ENCODE measurements around the gene CLNK. TPM values are rescaled to one million over a fixed set of nuclear protein-coding genes. Genes with fewer than 3 reads are reported as not detected.
"Not testable (repeated sequence)": the region's sequence is repeated elsewhere in the genome, so short reads cannot be mapped to it uniquely, and the experiment has no call there.

Gene CLNK
- polyA plus RNA-seq, 1 of the 3 experiments (the other 2 are of a cell fraction), result not detected

GRCh38 chr4:10575414-10575813 lies 109.2 kb downstream of the CLNK start:
- no peaks in the 10 kb centered on the region for H3F3A ChIP-seq (replicated peaks; ENCODE audit: insufficient read depth)
- H4K20me1 ChIP-seq (ENCODE audit: insufficient read depth), result no peaks in the 10 kb centered on the region
- no peaks in the 10 kb centered on the region for H3K79me2 ChIP-seq (ENCODE audit: insufficient read depth)
- H3K4me3 ChIP-seq (ENCODE audit: low read depth in 2 of 2, low read length in 1 of 2), result no peak overlapping the region
- DNase-seq, result no peak
- H2AFZ ChIP-seq (ENCODE audit: low read depth), result no peak overlapping the region
- no peaks in the 10 kb centered on the region for H3K4me1 ChIP-seq (ENCODE audit: control insufficient read depth in 1 of 2, insufficient read depth in 2 of 2, low read depth in 1 of 2, low read length in 1 of 2)
- CTCF ChIA-PET, result no interaction called here
- no peak overlapping the region for H3K27ac ChIP-seq (ENCODE audit: low read depth in 2 of 2, low read length in 1 of 2)
- no peak for TF ChIP-seq YY1 (IDR thresholded peaks at IDR 0.05; ENCODE audit: low read depth)
- no peaks in the 10 kb centered on the region; the same call in 1 of the 2 replicates for H3K27me3 ChIP-seq (ENCODE audit: insufficient read depth)
- H3K9me3 ChIP-seq, result no peaks in the 10 kb centered on the region
- 25% methylated on average over 7 of the region's 7 CpGs for WGBS (ENCODE audit: low lambda C conversion rate)
- no peaks in the 10 kb centered on the region for H3K9me2 ChIP-seq
- POLR2A ChIA-PET, result no interaction called here
- H3K36me3 ChIP-seq (replicated peaks in 1 of 2; ENCODE audit: control insufficient read depth in 1 of 2, insufficient read depth in 2 of 2, low read length in 1 of 2), result no peaks in the 10 kb centered on the region
- H3K4me2 ChIP-seq, result no peak overlapping the region
- H3K9ac ChIP-seq, result no peak overlapping the region

GRCh38 chr4:10574553-10574952 lies 110.0 kb downstream of the CLNK start:
- POLR2A ChIA-PET; H4K20me1 ChIP-seq (ENCODE audit: insufficient read depth); H3K79me2 ChIP-seq (ENCODE audit: insufficient read depth); H2AFZ ChIP-seq (ENCODE audit: low read depth); H3K27me3 ChIP-seq (ENCODE audit: insufficient read depth); H3K9ac ChIP-seq; DNase-seq; H3K36me3 ChIP-seq (replicated peaks in 1 of 2; ENCODE audit: control insufficient read depth in 1 of 2, insufficient read depth in 2 of 2, low read length in 1 of 2); H3K9me2 ChIP-seq; H3K4me1 ChIP-seq (ENCODE audit: control insufficient read depth in 1 of 2, insufficient read depth in 2 of 2, low read depth in 1 of 2, low read length in 1 of 2); H3F3A ChIP-seq (replicated peaks; ENCODE audit: insufficient read depth); H3K27ac ChIP-seq (ENCODE audit: low read depth in 2 of 2, low read length in 1 of 2); H3K4me3 ChIP-seq (ENCODE audit: low read depth in 2 of 2, low read length in 1 of 2); H3K4me2 ChIP-seq; CTCF ChIA-PET; H3K9me3 ChIP-seq: not testable (repeated sequence)
- 23% methylated on average over 8 of the region's 8 CpGs for WGBS (ENCODE audit: low lambda C conversion rate)

GRCh38 chr4:10571909-10572308 lies 112.7 kb downstream of the CLNK start:
- no peak overlapping the region for H3K4me2 ChIP-seq
- no peaks in the 10 kb centered on the region for H3K79me2 ChIP-seq (ENCODE audit: insufficient read depth)
- TF ChIP-seq USF1 (IDR thresholded peaks at IDR 0.05; ENCODE audit: borderline replicate concordance, low read depth) (no peak), TAF1 (IDR thresholded peaks at IDR 0.05; ENCODE audit: borderline replicate concordance, low read depth, low read length) (no peak), NFIC (IDR thresholded peaks at IDR 0.05; ENCODE audit: borderline replicate concordance) (no peak), NRF1 (IDR thresholded peaks at IDR 0.05; ENCODE audit: low read depth, low read length) (no peak), TEAD4 (IDR thresholded peaks at IDR 0.05; ENCODE audit: borderline replicate concordance, insufficient read depth) (no peak), FOXM1 (IDR thresholded peaks at IDR 0.05; ENCODE audit: low read depth) (no peak), GATA2 (CRISPR knock-in tag; IDR thresholded peaks at IDR 0.05) (no peak)
- no peaks in the 10 kb centered on the region for H3K9me2 ChIP-seq
- POLR2A ChIA-PET, result no interaction called here
- H3K36me3 ChIP-seq (replicated peaks in 1 of 2; ENCODE audit: control insufficient read depth in 1 of 2, insufficient read depth in 2 of 2, low read length in 1 of 2), result no peaks in the 10 kb centered on the region
- H4K20me1 ChIP-seq (ENCODE audit: insufficient read depth), result no peaks in the 10 kb centered on the region
- H3K9ac ChIP-seq, result no peak overlapping the region
- no peaks in the 10 kb centered on the region for H3F3A ChIP-seq (replicated peaks; ENCODE audit: insufficient read depth)
- H3K9me3 ChIP-seq, result no peaks in the 10 kb centered on the region
- CTCF ChIA-PET, result interaction anchor here (0.7 to 2.2 kb wide), 2 partner anchors 9 to 18 kb away, joined by 3 to 6 read pairs; no protein-coding TSS in a partner anchor
- no peak for DNase-seq
- no peak overlapping the region for H3K27ac ChIP-seq (ENCODE audit: low read depth in 2 of 2, low read length in 1 of 2)
- H3K4me3 ChIP-seq (ENCODE audit: low read depth in 2 of 2, low read length in 1 of 2), result no peak overlapping the region
- H3K27me3 ChIP-seq (ENCODE audit: insufficient read depth), result no peaks in the 10 kb centered on the region; the same call in 1 of the 2 replicates
- WGBS (ENCODE audit: low lambda C conversion rate), result 3% methylated on average over 2 of the region's 2 CpGs
- no peak overlapping the region for H2AFZ ChIP-seq (ENCODE audit: low read depth)
- H3K4me1 ChIP-seq (ENCODE audit: control insufficient read depth in 1 of 2, insufficient read depth in 2 of 2, low read depth in 1 of 2, low read length in 1 of 2), result no peaks in the 10 kb centered on the region
